GM12878 (cell line): ENCODE data around the gene RANBP3. TPM values are rescaled to one million over a fixed set of nuclear protein-coding genes. Genes with fewer than 3 reads are reported as not detected.

ENCODE experiments used
- ATAC-seq: fragments of 200-7000 bp; cut with Tn5 transposase; 3 replicates; pipeline ENCODE4 v1.9.1; 2020; ENCODE audit warnings: mild to moderate bottlenecking, moderate library complexity
- BruUV-seq: library from RNA; stranded (reverse); fragments of 400-500 nt; replicated peaks from 2 replicates; lab custom pipeline; 2021; lab: Mats Ljungman, UMichigan
- CTCF ChIA-PET: fragments of 300-600 bp; sonication (Branson Sonifier 250); formaldehyde crosslinking; extraction: SDS; loops from one replicate; lab custom pipeline; 2021; ENCODE audit warnings: inconsistent platforms; lab: Yijun Ruan, JAX
- POLR2A ChIA-PET: fragments of 350-600 bp; formaldehyde crosslinking; extraction: SDS; loops from one replicate; lab custom pipeline; 2021; ENCODE audit warnings: inconsistent platforms; lab: Charles Lee
- RAD21 ChIA-PET: fragments of 300-600 bp; sonication (Branson Sonifier 250); formaldehyde crosslinking; loops from one replicate; lab custom pipeline; 2023; ENCODE audit warnings: antibody characterized with exemption; ENCODE audit not compliant: unreplicated experiment; lab: Charles Lee
- SMC1A ChIA-PET: fragments of 300-600 bp; sonication (Branson Sonifier 250); formaldehyde crosslinking; loops from one replicate; lab custom pipeline; 2023; ENCODE audit not compliant: unreplicated experiment, uncharacterized antibody; lab: Charles Lee
- DNase-seq: peaks from one replicate; pipeline ENCODE4 v3.0.0-alpha.2; 2011; ENCODE audit warnings: low read depth, low spot score
- FAIRE-seq: peaks from 3 replicates; lab custom pipeline; 2011; peaks lifted over from hg19 to GRCh38; lab: Jason Lieb, UNC
- H2AFZ ChIP-seq: 2 replicates; pipeline ENCODE4 v1.6.0; 2011; ENCODE audit warnings: low read depth, low read length, control low read depth; ENCODE audit not compliant: control insufficient read depth
- H3K27ac ChIP-seq: 2 replicates; pipeline ENCODE4 v1.5.1; 2011; ENCODE audit warnings: control low read depth; ENCODE audit not compliant: control insufficient read depth, insufficient read depth
- H3K27me3 ChIP-seq, 2 experiments: replicated peaks in 1 of 2; 2 replicates each; pipeline versions ENCODE4 v1.6.0 to v1.6.1; 2011; ENCODE audit warnings: low read length in 1 of 2; ENCODE audit not compliant: control insufficient read depth in 2 of 2, insufficient read depth in 2 of 2
- H3K36me3 ChIP-seq, 2 experiments: 2 replicates each; pipeline ENCODE4 v1.5.1; 2011; ENCODE audit warnings: low read length in 1 of 2; ENCODE audit not compliant: control insufficient read depth in 2 of 2, insufficient read depth in 2 of 2
- H3K4me1 ChIP-seq: 2 replicates; pipeline ENCODE4 v1.6.1; 2011; ENCODE audit warnings: mild to moderate bottlenecking, low read length, moderate library complexity, mixed read lengths; ENCODE audit not compliant: control insufficient read depth, insufficient read depth
- H3K4me2 ChIP-seq: 2 replicates; pipeline ENCODE4 v1.6.0; 2011; ENCODE audit warnings: control low read depth; ENCODE audit not compliant: control insufficient read depth, insufficient read depth
- H3K4me3 ChIP-seq: fragments of 200-600 bp; sonication (generic); 2 replicates; pipeline ENCODE4 v1.5.1; 2016
- H3K79me2 ChIP-seq: 2 replicates; pipeline ENCODE4 v1.6.0; 2011; ENCODE audit warnings: low read length; ENCODE audit not compliant: control insufficient read depth, insufficient read depth
- H3K9ac ChIP-seq: 2 replicates; pipeline ENCODE4 v1.8.0; 2011; ENCODE audit warnings: low read length, control low read depth, mixed read lengths; ENCODE audit not compliant: control insufficient read depth, insufficient read depth
- H3K9me3 ChIP-seq: replicated peaks from 3 replicates; pipeline ENCODE4 v1.5.1; 2011; ENCODE audit warnings: mild to moderate bottlenecking, low read length; ENCODE audit not compliant: control insufficient read depth, insufficient read depth
- H4K20me1 ChIP-seq: 2 replicates; pipeline ENCODE4 v1.6.0; 2011; ENCODE audit not compliant: control insufficient read depth, insufficient read depth
- ASH2L ChIP-seq: fragments of 300-600, 200-600 bp; sonication (generic); IDR thresholded peaks from 2 replicates; pipeline ENCODE4 v1.6.1; 2017; ENCODE audit warnings: low read depth, mild to moderate bottlenecking, borderline replicate concordance
- CHD4 ChIP-seq: fragments of 200-600 bp; sonication (generic); IDR thresholded peaks from 2 replicates; pipeline ENCODE4 v1.6.1; 2016; ENCODE audit warnings: mild to moderate bottlenecking
- CREM ChIP-seq: IDR thresholded peaks from 2 replicates; pipeline ENCODE4 v1.6.1; 2014; ENCODE audit warnings: antibody characterized with exemption, low read depth
- ETV6 ChIP-seq, 2 experiments: fragments of 450-650 bp in 1 of 2; IDR thresholded peaks in 1 of 2; conservative IDR thresholded peaks in 1 of 2; 2 replicates each; pipeline ENCODE4 v1.6.1; 2014; ENCODE audit warnings: antibody characterized with exemption in 1 of 2, borderline replicate concordance in 1 of 2, low read depth in 1 of 2, mild to moderate bottlenecking in 1 of 2, moderate library complexity in 1 of 2
- GABPA ChIP-seq: IDR thresholded peaks from 2 replicates; pipeline ENCODE4 v1.6.1; 2014; ENCODE audit warnings: antibody characterized with exemption, low read depth, mild to moderate bottlenecking, inconsistent platforms
- MYB ChIP-seq: fragments of 150-350 bp; IDR thresholded peaks from 2 replicates; pipeline ENCODE4 v1.6.1; 2014; ENCODE audit warnings: mild to moderate bottlenecking, low read depth, low read length, borderline replicate concordance
- NFYB ChIP-seq: IDR thresholded peaks from 2 replicates; pipeline ENCODE4 v1.6.1; 2011; ENCODE audit warnings: low read depth, mild to moderate bottlenecking, low read length, improper control_type of control experiment, moderate library complexity; ENCODE audit not compliant: insufficient read depth
- PAX5 ChIP-seq: IDR thresholded peaks from 2 replicates; pipeline ENCODE4 v1.6.1; 2011; ENCODE audit warnings: low read depth, low read length, borderline replicate concordance
- PML ChIP-seq: IDR thresholded peaks from 2 replicates; pipeline ENCODE4 v1.6.1; 2012; ENCODE audit warnings: low read length, inconsistent platforms
- RAD51 ChIP-seq: fragments of 450-650 bp; IDR thresholded peaks from 2 replicates; pipeline ENCODE4 v1.6.1; 2016; ENCODE audit warnings: moderate library complexity, mild to moderate bottlenecking, inconsistent platforms
- WGBS: methylation state at CpG from one replicate; pipeline ENCODE4 v1.1.6; 2016; ENCODE audit warnings: low lambda C conversion rate; ENCODE audit not compliant: insufficient replicate concordance, insufficient coverage; ENCODE audit errors: missing lambda C conversion rate; 5-methylcytosine and 5-hydroxymethylcytosine counted together
- in situ Hi-C: fragments of 300-500 bp; cut with MboI; formaldehyde crosslinking; loops from 9 replicates; pipeline ENCODE4 v1.14.3; 2018; ENCODE audit warnings: mixed read lengths
- intact Hi-C: fragments of 100-400 bp; cut with micrococcal nuclease; formaldehyde crosslinking; loops from one replicate; pipeline ENCODE4 v1.14.2; 2022; ENCODE audit not compliant: unreplicated experiment
- polyA plus RNA-seq, 11 experiments: library from polyadenylated mRNA; depleted of rRNA in 4 of 11; unstranded in 6 of 11; stranded (reverse) in 5 of 11; fragments of >200 nt; fragmentation: Nextera tagmentation in 4 of 11; fragmentation: Illumina TruSeq in 1 of 11; extraction: Ambion mirVana in 4 of 11; extraction: Trizol in 1 of 11; gene quantifications; 1 replicate in 1 of 11; 2 replicates in 10 of 11; pipeline versions ENCODE4 v1.2.1 to v1.2.3, GENCODE V29; 2011 to 2016; ENCODE audit warnings: inconsistent platforms in 2 of 11, missing spikeins in 2 of 11, low read depth in 1 of 11
- total RNA-seq, 4 experiments: library from RNA; depleted of rRNA in 3 of 4; stranded (reverse); fragments of >200 nt in 3 of 4; fragmentation: Illumina TruSeq in 1 of 4; extraction: Trizol in 1 of 4; gene quantifications; 2 replicates each; pipeline versions ENCODE4 v1.2.1 to v1.2.3, GENCODE V29; 2013 to 2021
- TF ChIP-seq, protein P1 (sequence below): fragments of 450-650 bp; IDR thresholded peaks from 2 replicates; pipeline ENCODE4 v1.6.1; 2014; ENCODE audit warnings: mild to moderate bottlenecking
- TF ChIP-seq, protein P2 (sequence below): fragments of 450-650 bp; conservative IDR thresholded peaks from 2 replicates; pipeline ENCODE4 v1.6.1; 2017; ENCODE audit warnings: mild to moderate bottlenecking, moderate library complexity
- TF ChIP-seq, protein P3 (sequence below): IDR thresholded peaks from 2 replicates; pipeline ENCODE4 v1.6.1; 2011; ENCODE audit warnings: low read depth, mild to moderate bottlenecking, low read length, moderate library complexity, borderline replicate concordance; ENCODE audit errors: extremely low read depth
- TF ChIP-seq, protein P4 (sequence below): fragments of 450-650 bp; IDR thresholded peaks from 2 replicates; pipeline ENCODE4 v1.6.1; 2016; ENCODE audit warnings: mild to moderate bottlenecking, moderate library complexity, borderline replicate concordance
- TF ChIP-seq, protein P5 (sequence below): IDR thresholded peaks from 2 replicates; pipeline ENCODE4 v1.6.1; 2011; ENCODE audit warnings: borderline replicate concordance, low read depth, mild to moderate bottlenecking, moderate library complexity, low read length; ENCODE audit not compliant: insufficient read depth, poor library complexity, severe bottlenecking

The RANBP3 gene
- total and polyA plus RNA-seq, 10 of the 15 experiments (the other 5 are each of a cell fraction or from before 2014, with no cell fraction given) = 1.1 to 81.6 (median 60.0) TPM

DNA sequence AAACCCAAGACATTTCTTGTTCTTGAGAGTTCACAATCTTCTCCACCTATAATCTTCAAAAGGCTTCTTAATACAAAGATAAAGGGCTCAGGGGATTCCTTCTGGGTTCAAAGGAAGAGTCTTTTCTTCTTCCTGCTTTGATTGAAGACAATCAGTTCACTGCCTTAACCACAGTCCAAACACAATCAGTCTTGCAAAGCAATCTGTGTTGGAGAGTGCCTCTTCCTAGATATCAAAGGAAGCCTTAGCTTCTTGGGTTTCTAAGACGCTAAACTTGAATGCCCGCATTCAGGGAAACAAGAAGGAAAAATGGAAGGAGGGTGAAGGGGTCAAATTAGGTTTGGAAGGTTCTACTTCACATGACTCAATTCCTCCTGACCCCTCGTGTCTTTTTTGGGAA, 27.2 kb downstream of the RANBP3 start:
- Histone ChIP-seq H3K36me3 (peaks cover 11 to 21% of the 10 kb centered on the region in 2 experiments; a peak in 3 of 4 replicates), H4K20me1 (no peaks in the 10 kb centered on the region; the same call in 1 of the 2 replicates), H3K4me2 (no peak overlapping the region), H3K4me1 (peaks cover 20% of the 10 kb centered on the region), H3K4me3 (no peak overlapping the region), H3K79me2 (peaks cover 44% of the 10 kb centered on the region), H3K27ac (no peak overlapping the region), H3K9me3 (no peaks in the 10 kb centered on the region), H3K9ac (no peak overlapping the region), H3K27me3 (no peaks in the 10 kb centered on the region), H2AFZ (no peak overlapping the region)
- ATAC-seq (no peak), FAIRE-seq (no peak), DNase-seq (no peak)
- ChIA-PET CTCF (interaction anchor here (1.2 to 4.0 kb wide), 4 partner anchors 17 to 147 kb away, joined by 3 to 16 read pairs (median 6); partner anchors contain the start of gene RANBP3), SMC1A (interaction anchor here (1.0 kb wide), 1 partner anchor 18 kb away, joined by 3 read pairs; no protein-coding TSS in a partner anchor), POLR2A (no interaction called here), RAD21 (no interaction called here)
- 81% methylated on average over 3 of the region's 3 CpGs for WGBS
- in situ Hi-C loops = no loop called here
- BruUV-seq = no TSS peak
- intact Hi-C loops = no loop called here
- no peak for TF ChIP-seq NFYB
- TF ChIP-seq GABPA = no peak
- TF ChIP-seq, protein P1, sequence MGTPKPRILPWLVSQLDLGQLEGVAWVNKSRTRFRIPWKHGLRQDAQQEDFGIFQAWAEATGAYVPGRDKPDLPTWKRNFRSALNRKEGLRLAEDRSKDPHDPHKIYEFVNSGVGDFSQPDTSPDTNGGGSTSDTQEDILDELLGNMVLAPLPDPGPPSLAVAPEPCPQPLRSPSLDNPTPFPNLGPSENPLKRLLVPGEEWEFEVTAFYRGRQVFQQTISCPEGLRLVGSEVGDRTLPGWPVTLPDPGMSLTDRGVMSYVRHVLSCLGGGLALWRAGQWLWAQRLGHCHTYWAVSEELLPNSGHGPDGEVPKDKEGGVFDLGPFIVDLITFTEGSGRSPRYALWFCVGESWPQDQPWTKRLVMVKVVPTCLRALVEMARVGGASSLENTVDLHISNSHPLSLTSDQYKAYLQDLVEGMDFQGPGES = no peak
- TF ChIP-seq, protein P2, sequence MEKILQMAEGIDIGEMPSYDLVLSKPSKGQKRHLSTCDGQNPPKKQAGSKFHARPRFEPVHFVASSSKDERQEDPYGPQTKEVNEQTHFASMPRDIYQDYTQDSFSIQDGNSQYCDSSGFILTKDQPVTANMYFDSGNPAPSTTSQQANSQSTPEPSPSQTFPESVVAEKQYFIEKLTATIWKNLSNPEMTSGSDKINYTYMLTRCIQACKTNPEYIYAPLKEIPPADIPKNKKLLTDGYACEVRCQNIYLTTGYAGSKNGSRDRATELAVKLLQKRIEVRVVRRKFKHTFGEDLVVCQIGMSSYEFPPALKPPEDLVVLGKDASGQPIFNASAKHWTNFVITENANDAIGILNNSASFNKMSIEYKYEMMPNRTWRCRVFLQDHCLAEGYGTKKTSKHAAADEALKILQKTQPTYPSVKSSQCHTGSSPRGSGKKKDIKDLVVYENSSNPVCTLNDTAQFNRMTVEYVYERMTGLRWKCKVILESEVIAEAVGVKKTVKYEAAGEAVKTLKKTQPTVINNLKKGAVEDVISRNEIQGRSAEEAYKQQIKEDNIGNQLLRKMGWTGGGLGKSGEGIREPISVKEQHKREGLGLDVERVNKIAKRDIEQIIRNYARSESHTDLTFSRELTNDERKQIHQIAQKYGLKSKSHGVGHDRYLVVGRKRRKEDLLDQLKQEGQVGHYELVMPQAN = no peak
- TF ChIP-seq ASH2L = no peak
- TF ChIP-seq, protein P3, sequence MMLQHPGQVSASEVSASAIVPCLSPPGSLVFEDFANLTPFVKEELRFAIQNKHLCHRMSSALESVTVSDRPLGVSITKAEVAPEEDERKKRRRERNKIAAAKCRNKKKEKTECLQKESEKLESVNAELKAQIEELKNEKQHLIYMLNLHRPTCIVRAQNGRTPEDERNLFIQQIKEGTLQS = no peak
- TF ChIP-seq, protein P4, sequence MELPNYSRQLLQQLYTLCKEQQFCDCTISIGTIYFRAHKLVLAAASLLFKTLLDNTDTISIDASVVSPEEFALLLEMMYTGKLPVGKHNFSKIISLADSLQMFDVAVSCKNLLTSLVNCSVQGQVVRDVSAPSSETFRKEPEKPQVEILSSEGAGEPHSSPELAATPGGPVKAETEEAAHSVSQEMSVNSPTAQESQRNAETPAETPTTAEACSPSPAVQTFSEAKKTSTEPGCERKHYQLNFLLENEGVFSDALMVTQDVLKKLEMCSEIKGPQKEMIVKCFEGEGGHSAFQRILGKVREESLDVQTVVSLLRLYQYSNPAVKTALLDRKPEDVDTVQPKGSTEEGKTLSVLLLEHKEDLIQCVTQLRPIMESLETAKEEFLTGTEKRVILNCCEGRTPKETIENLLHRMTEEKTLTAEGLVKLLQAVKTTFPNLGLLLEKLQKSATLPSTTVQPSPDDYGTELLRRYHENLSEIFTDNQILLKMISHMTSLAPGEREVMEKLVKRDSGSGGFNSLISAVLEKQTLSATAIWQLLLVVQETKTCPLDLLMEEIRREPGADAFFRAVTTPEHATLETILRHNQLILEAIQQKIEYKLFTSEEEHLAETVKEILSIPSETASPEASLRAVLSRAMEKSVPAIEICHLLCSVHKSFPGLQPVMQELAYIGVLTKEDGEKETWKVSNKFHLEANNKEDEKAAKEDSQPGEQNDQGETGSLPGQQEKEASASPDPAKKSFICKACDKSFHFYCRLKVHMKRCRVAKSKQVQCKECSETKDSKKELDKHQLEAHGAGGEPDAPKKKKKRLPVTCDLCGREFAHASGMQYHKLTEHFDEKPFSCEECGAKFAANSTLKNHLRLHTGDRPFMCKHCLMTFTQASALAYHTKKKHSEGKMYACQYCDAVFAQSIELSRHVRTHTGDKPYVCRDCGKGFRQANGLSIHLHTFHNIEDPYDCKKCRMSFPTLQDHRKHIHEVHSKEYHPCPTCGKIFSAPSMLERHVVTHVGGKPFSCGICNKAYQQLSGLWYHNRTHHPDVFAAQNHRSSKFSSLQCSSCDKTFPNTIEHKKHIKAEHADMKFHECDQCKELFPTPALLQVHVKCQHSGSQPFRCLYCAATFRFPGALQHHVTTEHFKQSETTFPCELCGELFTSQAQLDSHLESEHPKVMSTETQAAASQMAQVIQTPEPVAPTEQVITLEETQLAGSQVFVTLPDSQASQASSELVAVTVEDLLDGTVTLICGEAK = no peak
- TF ChIP-seq, protein P5, sequence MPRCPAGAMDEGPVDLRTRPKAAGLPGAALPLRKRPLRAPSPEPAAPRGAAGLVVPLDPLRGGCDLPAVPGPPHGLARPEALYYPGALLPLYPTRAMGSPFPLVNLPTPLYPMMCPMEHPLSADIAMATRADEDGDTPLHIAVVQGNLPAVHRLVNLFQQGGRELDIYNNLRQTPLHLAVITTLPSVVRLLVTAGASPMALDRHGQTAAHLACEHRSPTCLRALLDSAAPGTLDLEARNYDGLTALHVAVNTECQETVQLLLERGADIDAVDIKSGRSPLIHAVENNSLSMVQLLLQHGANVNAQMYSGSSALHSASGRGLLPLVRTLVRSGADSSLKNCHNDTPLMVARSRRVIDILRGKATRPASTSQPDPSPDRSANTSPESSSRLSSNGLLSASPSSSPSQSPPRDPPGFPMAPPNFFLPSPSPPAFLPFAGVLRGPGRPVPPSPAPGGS = no peak
- TF ChIP-seq MYB = no peak
- TF ChIP-seq PAX5 = no peak
- no peak for TF ChIP-seq CREM
- no peak for TF ChIP-seq PML
- no peak for TF ChIP-seq RAD51
- TF ChIP-seq ETV6 (conservative IDR thresholded peaks at IDR 0.05 in 1 of 2, IDR thresholded peaks at IDR 0.05 in 1 of 2; ENCODE audit: borderline replicate concordance in 1 of 2, low read depth in 1 of 2) = no peak
- TF ChIP-seq CHD4 = no peak
